GM21526 (cell line): ENCODE data around the gene NRCAM.
"Not testable (repeated sequence)": the region's sequence is repeated elsewhere in the genome, so short reads cannot be mapped to it uniquely, and the experiment has no call there.

ENCODE experiments used
- ATAC-seq: cut with Tn5 transposase; IDR thresholded peaks from one replicate; pipeline ENCODE4 v1.9.1; 2021; ENCODE audit warnings: moderate library complexity; ENCODE audit not compliant: unreplicated experiment, low FRiP score

The NRCAM gene

DNA sequence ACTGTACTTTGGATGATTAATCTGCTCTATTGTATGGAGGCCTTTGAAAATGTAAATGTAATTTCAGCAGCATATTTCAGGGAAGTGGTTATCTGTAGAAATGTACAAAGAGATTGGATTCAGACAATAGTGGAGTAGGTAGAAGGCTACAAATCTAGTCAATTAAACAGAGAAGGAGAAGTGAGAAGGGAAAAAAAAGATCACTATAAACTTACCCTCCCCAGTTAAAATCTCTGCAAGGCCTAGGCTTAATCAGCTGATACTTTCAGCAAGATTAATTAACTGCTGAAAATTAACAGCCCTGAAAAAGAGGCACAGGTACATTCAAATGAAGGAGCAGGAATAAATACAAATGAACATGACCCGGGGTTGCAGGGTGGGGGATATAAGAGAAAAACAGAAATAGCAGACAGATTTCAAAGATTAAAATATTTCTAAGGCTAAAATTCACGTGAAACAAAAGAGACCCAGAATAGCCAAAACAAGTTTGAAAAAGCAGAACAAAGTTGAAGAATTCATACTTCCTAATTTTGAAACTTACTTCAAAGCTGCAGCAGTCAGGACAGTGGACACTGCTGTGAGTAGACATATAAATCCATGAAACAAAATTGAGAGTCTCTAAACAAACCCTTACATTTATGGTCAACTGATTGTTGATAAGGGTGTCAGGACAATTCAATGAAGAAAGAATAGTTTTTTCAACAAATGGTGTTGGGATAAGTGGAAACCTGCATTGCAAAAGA, 96.0 kb downstream of the NRCAM start:
- no peak for ATAC-seq

DNA sequence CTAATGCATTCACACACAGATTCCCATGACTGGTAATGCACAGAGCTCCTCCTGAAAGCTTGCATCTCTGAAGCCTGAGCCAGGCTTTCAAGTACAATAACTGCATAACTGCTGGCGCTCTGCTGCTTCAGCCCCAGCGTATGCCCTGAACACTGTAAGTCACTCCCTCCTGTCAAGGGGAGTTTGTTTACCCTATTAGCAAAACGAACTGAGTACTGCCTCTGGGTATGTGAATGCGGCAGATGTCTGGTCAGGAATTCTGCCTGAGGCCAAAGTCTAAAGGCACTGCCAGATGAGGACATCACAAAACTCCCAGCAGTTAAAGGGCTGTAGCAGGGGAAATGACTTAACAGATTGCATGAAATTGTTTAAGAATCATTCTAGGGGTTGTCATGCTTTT, 97.7 kb downstream of the NRCAM start:
- no peak for ATAC-seq

DNA sequence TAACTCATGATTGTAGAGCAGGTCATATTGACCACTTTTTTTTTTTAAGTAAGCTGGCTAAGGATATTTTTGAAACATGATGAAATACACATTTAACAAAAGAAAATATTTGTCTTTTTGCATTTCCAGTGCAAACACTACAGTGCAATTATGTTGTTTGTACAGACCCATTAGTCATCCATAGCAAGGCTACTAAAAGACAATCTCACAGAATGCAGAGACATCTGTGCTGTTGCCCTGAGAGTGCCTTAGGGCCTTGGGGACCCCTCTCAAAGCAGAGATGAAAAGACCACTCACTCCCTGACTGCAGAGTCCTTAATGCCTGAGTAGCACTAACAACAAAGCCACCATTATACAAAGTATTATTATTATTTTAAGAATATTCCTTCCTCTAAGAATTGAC, 104.5 kb downstream of the NRCAM start:
- ATAC-seq: no peak

DNA sequence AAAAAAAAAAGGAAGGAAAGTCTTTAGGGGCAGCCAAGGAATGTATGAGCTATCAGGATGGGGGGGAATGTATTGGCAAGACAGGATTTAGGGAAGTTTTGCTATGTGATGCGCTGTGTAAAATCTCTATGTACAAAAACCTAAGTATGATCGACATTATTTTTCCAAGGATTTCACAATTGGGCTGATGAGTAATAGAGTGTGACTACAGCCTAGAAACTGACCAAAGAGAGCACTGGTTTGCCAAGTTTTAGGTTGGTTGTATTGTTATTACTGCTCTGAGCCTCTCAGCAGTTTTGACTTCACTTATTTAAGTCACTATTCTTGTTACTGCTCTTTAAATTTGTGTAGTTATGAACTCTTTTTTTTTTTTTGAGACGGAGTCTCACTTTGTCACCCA, 107.3 kb downstream of the NRCAM start:
- no peak for ATAC-seq

DNA sequence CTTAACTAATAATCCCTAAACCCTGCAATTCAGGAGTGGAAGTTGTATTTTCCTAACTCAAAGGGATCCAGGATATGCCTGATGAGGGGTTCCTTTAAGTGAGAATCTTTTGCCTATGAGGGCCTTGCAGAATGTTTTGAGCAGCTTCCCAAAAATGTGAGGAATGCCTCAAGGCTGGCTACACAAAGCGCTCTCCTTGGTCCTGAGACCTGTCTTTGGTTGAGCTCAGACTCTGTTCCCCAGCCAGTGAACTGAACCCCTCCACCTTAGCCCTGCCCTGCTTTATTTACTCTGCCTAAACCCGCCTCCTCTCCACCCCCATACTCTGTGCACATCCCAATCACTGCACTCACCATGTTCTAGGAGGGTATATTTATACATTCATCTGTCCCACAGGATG, 108.6 kb downstream of the NRCAM start:
- no peak for ATAC-seq

DNA sequence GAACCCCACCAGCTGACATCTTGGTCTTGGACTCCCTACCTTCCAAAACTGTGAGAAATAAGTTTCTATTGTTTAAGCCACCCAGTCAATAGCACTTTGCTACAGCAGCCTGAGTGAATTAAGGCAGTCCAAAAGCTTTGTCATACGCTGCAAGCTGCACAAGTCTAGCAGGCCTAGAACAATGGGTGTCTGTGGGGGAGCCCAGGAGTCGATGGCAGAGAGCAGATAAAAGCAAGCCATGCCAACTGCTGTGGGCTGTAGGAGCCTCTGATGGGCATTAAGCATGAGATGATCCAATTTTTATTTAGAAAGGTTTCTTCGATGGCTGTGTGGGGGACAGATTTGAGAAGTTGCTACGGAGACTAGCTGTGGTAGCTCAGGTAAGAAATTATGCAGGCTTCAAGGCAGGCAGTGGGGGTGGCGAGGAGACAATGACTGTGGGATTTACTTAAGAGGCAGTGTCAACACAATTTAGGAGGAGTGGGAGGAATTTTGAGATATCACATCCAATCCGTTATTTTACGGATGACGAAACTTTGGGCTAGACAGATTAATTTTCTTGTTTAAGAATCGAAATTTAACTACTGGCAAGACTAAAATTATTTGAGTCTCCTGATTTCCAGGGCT, 110.4 kb downstream of the NRCAM start:
- ATAC-seq: no peak

DNA sequence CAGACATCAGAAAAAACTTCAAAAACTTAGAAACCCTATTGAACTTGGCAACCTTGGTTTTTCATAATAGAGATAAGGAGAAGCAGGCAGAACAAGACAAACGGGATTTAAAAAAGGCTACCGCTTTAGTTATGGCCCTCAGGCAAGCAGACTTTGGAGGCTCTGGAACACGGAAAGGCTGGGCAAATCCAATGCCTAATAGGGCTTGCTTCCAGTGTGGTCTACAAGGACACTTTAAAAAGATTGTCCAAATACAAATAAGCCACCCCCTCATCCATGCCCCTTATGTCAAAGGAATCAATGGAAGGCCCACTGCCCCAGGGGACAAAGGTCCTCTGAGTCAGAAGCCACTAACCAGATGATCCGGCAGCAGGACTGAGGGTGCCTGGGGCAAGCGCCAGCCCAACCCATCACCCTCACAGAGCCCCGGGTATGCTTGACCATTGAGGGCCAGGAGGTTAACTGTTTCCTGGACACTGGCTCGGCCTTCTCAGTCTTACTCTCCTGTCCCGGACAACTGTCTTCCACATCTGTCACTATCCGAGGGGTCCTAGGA, 115.3 kb downstream of the NRCAM start:
- ATAC-seq: no peak

DNA sequence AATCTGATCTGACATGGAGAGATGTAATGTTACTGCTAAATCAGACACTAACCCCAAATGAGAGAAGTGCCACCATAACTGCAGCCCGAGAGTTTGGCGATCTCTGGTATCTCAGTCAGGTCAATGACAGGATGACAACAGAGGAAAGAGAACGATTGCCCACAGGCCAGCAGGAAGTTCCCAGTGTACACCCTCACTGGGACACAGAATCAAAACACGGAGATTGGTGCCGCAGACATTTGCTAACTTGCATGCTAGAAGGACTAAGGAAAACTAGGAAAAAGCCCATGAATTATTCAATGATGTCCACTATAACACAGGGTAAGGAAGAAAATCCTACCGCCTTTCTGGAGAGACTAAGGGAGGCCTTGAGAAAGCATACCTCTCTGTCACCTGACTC, 115.8 kb downstream of the NRCAM start:
- not testable (repeated sequence) for ATAC-seq

DNA sequence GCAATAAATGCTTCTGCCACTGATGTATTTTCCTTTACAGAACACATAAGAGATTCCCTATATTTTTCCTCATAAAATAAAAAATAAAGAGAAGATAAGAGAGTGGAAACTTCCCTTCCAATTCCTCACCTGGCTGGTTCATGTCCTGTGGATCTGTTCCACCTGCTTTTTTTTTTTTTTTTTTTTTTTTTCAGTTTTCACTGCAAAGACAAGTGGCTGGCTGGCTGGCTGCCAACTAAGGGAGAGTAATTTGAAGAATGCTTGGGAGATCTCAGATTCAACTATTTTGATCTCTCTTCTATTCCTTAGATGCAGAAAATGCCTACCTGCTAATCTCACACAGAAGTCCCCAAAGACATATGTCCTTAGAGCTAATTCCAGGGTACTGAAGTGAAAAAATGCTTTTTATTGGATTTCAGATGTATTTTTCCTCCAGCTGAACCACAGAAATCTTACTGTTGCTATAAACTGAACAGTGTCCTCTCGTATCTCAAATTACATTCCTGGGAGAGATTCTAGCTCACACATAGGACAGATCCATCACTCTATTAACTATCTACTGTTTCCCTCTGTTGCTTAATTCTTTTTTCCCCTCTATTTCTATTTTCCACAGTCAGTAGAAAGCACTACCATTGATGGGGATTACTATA, 120.8 kb downstream of the NRCAM start:
- ATAC-seq: no peak

DNA sequence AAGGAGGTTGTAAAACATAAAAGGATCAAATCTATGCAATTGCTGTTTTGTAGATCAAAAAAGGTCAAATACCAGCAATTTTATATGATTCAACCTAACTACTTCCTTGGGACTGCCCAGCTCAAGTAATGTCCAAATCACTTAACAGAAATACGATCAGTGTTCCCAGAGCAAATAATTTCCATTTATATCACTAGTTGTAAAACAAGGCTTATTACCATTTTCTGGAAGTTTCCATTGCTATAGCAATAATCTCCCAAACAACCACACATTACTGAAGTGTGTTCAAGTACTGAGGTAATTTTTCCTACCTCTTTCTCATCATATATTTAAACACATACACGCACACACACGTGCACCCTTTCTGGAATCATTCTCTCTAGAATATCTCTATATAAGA, 123.3 kb downstream of the NRCAM start:
- ATAC-seq: no peak

DNA sequence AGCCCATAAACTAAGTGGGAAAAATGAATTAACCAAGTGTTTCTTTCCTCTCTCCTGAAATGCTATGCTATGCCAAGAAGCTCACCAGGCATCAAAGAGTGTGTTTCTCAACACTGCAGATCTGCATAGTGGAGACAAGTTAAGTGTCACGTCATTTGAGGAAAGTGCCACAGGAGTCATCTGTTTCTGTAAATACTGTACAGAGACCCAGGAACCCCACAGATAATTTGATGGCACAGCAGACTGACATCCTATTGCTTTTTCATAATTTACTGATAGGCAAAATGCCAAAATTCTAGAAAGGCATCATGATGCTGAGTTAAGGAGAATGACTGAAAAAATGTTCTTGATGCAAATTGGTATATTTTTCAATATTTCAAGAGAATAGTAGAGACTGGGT, 124.3 kb downstream of the NRCAM start:
- ATAC-seq: no peak

DNA sequence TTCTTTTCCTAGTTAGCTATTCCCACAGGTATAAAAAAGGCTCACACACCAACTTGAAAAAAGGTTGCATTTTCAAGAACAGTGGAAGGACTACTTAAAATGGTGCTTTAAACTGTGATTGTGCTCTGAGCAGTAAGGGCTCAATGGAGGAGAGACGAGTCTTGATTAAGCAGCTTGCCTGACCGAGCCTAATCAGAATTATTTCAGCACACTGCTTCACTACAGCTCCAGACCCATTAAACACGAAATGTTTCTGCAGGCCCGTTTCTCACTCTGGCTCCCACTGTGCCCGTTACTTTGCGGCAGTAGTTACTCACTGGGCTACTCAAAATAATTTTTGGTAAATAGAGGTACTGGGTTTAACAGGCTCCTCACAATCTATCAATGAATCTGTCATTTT, 126.0 kb downstream of the NRCAM start:
- ATAC-seq: no peak

DNA sequence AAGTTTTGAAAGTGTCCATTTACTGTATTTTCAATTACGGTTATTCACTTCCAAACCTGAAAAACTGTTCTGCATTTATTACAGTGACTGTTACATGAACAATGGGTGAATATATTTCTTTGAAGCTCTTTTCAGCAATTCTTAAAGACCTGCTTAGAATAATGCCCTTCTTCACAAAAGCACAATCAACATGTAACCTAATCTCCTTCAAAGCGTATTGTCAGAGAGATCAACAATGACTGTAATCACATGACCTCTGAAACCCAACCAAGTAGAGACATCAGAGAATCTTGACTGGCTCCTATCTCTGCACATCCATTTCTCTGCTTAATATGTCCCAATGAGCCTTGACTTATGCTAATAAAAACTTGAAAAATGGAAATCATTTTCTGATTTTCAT, 126.7 kb downstream of the NRCAM start:
- ATAC-seq: no peak

DNA sequence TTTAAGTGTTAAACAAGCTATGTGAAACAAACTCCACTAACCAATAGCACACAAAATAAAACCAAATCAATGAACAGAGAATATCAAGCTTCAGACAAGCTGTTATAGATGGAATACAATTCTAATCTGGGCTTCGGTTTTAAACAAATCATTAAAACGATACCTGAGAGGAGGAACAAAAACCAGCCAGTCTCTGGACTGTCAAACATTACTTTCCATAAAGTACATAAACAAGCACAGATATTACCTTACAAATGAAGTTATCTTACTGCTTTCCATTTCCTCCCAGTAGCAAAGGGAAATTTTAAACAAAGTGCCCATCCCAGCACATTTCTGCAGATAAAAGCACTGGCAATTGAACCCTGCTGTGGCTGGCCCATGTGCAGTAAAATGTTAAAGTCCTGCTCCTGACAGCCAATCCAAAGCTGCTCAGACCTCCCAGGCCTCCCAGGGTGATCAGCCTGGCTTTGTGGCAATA, 128.0 kb downstream of the NRCAM start:
- peak; percentile 74 for ATAC-seq

DNA sequence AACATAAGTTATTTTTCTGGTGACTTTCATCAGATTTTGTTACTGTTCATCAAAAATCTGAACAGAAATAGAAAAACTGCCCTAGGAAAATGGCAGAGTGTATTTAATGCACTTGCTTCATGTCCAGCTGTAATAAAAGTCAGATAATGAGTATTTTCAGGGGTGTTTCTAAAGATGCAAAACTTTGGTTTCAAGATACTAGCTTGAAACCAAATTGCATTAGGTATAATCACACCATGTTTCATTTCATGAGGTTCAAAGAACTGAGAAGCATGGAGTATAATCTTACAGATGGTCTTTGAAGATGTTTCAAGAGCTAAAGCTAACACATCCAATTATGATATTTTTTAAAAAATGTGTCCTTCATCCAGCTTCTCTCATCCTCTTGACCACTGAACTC, 128.9 kb downstream of the NRCAM start:
- ATAC-seq: no peak

DNA sequence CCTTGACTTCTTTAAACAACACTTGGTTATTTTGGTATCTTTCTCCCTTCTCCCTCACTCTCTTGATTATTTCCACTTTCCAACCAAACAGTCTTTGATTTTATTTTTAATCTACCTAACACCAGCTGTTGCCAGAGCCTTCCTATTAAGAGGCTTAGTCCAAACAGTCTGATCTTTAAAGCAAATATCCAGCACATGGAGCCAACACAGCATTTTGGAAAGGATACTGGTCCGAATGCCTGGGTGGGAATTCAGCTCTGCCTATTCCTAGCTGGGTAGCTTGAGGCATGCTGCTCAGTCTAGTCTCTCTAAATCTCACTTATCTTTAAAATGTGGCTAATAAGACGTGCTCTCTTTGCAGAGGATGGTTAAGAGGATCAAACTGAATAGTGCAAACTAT, 129.3 kb downstream of the NRCAM start:
- ATAC-seq: no peak

DNA sequence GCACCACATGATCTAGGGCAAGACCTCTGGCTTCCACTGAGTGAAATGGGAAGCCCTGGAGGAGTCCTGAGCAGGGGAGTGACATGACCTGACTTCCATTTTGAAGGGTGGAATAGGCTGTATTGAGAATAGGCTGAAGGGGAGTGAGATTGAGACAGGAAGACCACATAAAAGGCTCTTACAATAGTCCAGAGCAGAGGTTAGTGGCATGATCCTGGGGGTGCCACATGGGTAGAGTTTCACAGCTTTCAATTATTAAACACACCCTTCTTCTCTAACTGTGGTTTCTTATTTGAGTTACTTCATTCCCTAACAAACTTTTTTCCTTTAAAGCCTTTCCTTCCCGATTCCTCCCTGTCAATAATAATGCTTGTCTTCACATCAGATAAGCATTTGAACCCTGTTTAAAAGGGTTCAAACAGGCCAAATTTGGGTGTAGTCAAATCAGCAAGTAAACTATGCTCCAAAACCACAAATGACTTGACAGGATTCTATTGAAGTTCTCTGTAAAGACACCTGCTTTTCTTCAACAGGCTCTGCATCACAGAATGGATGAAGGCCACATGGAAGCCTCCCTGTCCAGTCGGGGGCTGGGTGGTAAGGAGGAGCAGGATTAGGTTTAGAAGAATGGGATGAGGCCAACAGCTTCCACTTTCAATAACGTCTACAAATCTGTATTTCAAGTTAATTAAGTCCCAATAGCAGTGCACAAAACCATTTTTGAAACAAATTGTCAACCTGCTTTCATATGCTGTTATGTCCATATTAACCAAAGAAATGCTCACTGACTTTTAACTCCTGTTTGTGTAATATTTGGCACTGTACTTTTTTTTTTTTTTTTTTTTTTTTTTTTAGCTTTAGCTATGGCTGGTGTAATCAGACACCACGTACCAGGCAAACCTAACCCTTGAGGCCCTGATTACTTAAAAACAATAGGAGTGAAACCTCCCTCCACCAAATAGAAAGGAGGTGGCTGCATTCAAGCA, 131.9 kb downstream of the NRCAM start:
- ATAC-seq: no peak

DNA sequence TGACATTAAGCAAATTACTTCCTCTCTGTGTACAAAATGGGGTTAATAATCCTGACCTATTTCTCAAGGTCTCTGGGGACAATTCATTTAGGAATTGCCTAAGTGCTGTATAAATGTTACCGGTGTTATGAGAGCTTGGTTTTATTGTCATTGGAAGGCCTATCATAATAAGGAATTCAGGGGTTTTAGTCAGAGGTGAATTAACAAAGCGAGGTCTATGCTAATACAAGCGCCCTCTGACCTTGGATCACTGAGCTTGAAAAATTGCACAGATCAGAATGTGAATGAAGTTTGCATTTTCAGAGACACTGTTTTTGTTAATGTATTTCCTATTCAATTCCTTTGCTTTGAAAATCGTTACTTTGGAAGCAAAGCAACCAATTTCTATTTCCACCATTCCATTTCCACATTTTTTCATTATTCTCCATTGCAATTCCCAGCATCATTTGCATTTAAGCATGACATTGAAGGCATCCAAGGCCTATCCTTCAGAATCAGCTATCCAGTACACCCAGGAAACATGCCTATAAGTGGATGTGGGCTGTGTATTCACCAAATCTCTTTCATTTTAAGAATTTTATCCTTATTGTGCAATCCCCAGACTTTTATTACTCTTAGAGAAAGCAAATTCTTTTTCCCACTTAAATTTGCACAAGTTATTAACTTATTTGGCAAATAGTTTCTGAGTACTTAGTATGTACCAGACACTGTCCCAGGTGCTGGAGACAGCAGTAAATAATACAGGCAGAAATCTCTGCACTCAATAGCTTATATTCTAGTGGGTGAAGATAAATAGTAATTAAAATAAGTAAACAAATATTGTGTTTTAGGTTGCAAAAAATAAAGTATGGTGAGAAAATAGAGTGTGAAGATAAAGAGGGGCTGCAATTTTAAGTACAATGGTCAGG, 133.1 kb downstream of the NRCAM start:
- no peak for ATAC-seq

DNA sequence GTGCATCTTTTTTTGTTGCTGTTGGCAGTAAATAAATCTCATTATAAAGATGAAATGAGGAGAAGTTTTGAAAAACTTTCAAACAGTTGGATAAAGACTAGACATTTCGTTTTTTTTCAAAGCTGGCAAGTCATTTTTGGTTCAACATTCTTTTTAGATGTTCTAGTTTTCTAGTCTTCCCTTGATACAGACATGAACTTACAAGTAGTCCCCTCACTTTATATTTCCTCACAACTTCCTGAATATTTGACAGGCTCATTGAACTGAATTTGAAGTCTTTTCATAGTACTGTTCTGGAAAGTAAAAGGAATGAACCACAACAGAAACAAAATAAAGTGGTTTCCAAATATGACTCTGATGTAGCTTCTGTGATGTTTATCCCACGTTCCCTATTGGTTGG, 134.2 kb downstream of the NRCAM start:
- no peak for ATAC-seq
